ENCODE data around the gene GPR152.

GPR152 gene

DNA sequence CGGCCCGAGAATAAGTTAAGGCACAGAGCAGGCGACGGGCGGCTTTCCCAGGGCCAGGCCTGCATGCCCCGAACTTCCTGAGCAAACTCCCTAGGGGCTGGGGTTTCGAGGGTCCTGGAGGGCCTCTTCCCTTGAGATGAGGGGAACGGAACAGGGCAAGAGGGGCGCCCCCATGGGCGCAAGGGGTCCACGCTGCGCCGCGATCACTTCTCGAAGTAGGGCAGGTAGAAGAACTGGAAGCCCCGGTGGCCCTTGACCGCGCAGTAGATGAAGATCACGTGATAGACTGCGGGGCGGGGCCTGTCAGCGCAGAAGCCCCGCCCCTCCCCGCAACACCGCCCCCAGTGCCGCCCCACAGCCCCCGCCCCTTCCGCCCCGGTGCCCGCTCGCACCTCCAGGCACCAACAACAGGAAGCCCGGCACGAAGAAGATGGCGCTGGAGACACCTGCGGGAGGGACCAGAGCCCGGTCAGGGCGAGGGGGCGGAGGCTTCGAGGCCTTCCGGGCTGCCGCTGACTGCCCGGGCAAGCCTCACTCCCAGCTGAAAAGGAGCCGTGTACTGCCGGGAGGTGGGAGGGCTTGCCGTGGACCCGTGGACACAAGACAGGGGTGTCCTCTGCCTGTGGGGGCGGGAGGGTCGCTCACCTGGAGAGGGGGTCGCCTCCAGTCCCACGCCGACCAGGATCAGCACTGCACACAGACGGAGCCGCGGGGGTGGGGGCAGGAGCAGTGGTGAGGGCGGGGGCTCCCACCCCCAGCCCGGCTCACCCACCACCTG lies 12.1 kb upstream of the GPR152 start:
- DNase-seq = peak; percentile 91 to 94 (median 93)

- no peak for DNase-seq
Observed at GRCh38 chr11:67463680-67464410, 11.3 kb upstream of the GPR152 start.

DNA sequence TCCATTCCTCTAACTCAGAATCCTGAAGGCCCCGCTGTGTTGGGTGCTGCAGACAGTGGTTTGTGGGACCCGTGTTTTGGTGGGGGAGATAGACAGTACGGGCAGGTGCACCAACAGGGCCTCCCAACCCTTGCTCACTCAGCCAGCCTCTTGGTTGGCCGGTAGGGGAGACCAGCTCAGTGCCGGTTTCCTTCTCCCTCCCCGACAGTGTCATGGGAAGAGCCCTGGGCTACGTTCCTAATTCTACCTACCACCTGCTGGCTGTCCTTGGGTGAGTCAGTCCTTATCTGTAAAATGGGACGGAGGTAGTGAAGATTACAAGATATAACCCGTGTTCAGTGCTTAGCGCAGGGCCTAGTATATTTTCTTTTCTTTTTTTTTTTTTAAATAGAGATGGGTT lies 10.7 kb upstream of the GPR152 start:
- DNase-seq = no peak

GRCh38 chr11:67458266-67458665 lies 5.7 kb upstream of the GPR152 start:
- DNase-seq = no peak

- no peak for DNase-seq
Observed at GRCh38 chr11:67457453-67457852, 4.9 kb upstream of the GPR152 start.

GRCh38 chr11:67456068-67456705 lies 3.7 kb upstream of the GPR152 start:
- no peak for DNase-seq

DNA sequence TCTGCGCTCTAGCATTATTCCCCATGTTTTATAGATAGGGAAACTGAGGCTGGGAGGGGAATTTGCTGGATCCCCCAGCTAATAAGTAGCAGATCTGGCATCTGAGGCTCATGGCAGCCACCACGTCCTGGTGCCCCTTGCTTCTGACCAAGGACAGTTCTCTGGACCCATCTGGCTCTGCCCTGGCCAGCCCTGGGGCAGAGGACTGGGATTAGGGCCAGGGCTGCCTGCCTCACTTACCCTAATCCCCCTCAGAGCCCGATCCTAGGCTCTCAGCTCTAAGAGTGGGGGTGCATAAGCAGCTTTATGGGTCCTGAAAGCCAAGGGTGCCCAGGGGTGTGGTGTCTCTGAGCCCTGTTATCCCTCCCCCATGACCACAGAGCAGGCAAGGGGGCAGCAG lies 2.5 kb upstream of the GPR152 start, which contains the start of gene CABP4:
CABP4 (plus strand) TSS at position 301 of the 400 bp plus-strand sequence; CDS start at position 371, 70 bp downstream.
- DNase-seq = no peak

- DNase-seq = no peak
Observed at GRCh38 chr11:67453816-67454732, 1.5 kb upstream of the GPR152 start.

DNA sequence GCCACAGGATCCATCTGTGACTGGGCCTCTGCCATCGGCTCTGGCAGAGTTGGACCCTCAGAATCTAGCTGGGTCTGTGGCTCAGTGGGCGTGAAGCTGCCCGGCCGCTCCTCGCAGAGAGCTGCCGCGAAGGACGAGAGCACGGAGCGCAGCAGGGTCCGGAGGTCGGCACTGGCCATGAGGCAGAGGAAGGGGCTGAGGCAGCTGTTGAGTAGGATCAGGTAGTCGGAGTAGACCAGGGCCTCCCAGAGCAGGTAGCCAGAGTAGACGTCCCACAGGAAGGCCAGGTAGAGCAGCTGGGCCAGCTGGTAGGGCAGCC lies 912 bp downstream of the GPR152 start:
- DNase-seq = no peak

DNA sequence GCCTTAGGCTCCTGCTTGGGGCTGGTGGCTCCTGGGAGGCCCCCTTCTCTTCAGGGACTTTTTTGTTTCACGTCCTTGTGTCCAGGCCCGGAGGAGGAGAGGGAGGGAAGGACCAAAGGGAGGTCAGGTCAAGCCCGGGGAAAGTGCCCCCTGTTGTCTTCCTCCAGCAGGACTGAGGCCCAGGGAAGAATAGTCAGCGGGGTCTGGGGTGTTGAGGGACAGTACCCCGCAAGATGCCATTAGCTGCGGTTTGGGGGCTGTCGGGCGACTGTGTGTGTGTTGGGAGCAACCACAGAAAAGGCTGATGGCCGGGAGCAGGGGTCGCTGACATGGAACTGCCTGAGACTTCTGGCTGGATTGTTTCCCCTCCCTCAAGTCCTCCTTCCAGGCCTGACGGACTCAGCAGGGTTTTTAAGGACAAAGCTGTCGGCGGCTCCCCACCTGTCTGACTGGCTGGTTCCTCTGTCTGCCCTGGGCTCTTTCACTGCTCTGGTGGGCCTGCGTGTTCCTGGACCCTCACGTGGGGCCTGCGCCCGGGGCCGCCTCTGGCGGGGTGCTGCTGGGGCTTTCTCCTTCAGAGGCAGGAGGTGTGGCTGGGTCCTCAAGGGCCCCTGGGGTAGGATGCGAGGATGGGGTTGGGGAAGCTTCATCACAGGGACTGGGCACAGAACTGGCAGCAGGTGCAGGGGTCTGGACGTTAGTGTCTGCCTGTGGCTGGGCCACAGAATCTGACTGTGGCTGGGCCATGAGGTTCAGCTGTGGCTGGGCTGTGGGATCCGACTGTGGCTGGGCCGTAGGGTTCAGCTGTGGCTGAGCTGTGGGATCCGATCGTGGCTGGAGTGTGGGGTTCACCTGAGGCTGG lies 1.5 kb downstream of the GPR152 start:
- DNase-seq = no peak

DNA sequence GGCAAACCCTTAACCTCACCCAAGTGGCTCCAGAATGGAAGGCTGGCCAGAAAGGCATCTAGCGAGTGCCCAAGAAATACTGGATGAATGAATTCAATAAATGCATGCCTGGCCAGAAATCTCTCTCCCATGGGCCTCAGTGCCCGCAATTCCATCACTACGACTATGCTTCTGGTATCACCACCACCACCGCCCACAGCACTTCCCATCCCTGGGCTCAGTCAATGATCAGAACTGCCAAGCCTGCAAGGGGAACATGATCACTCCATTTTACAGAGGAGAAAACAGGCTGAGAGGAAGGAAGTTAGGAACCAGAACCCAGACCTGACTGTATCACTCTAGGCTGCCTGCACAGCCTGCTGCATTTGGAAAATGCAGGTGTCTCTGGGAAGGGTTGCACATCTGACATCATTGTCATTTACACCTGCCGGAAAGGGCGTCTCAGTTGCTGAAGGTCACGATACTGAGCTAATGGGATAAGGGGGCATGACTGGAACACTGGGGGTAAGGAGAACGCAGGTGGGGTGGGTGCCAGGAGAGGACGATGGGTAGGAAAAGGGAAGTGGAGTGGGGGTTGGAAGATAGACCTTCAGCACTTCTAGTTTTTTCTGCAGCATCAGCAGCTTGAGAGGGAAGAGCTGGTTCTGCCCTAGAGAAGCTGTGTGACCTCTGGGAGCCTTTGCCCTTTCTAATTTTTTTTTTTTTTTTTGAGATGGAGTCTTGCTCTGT lies 3.2 kb downstream of the GPR152 start:
- DNase-seq = no peak

DNA sequence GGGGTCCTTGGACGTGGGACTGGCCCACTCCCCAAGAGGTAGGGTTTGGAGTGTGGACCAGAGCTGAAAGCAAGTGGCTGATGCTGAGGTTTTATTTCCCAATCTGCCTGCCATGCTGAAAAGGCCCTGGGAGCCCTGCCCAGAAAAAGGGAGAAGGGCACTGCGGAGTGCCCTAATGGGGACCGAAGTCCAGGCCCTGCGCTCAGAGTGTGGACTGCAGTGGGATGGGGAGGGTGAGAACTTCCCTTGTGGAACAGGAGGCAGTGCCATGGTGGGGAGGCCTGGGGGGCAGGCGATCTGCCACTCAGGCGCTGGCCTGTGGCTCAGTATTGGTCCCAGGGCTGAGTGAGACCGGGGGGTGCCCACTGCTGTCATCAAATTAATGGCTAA lies 4.3 kb downstream of the GPR152 start:
- no peak for DNase-seq

GRCh38 chr11:67445515-67445914 lies 7.0 kb downstream of the GPR152 start:
- no peak for DNase-seq

DNA sequence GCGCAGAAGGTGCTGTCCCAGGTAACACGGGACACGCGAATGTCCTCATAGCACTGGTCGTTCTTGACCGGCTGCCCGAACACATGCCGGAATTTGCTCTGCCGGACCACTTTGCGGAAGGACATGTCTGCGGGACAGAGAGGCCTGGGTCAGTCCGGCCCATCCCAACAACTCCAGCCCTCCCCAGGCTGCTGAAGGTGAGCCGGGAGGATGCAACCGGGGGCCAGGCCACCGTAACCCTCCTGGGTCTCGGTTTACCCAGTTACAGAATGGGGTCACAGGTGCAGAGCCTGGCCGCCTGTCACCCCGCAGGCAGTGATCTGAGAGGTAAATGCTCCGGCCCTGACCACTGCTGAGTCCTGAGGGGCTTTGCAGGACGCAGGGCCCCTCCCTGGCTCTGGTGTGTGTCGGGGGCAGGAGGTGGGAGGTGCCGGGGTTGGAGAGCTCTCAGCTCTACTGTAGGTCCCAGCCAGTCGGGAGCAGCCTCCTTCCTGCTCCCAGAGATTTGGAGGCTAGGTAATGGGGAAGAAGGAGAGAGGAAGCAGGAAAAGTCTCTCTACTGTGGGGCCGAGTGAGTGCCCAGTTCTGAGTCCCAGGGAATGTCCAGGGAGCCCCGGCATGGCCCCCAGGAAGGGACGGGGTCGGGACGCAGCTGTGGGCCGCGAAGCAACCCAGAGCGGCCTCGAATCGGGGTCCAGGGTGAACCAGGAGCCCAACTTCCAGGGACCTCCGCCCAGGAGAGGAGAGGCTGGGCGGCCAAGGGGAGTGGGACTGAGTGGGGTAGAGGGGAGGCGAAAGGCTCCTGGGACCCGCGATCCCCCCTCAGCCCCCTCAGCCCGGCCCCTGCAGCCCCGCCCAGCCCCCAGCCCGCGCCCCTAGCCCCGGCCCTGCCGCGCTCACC lies 9.8 kb downstream of the GPR152 start:
- no peak for DNase-seq

DNA sequence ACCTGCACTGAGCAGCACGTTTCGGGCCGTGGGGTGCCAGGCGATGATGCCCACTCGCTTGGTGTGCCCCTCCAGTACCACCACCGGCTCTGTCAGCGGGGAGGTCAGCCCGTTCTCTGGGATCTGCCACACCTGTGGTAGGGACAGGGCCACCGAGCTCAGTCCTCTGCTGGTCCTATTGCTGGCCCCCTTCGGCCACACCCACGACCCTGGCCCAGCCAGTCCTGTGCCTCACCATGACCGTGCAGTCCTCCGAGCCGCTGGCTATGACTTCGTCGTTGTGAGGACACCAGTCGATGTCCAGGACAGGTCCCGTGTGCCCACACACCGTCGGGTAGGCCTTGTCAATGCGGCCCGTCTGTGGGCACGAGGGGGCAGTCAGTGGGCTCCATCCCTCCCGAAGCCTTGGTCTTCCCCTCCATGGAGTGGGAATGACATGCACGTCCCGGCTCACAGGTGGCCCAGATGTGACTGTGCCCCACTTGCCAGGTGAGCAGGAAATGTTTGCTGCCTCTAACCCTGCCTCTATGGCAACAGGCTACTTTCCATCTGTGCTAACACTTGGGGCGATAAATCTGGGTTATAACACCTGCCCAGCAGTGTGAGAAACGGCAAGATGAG lies 10.7 kb downstream of the GPR152 start:
- DNase-seq = no peak

- no peak for DNase-seq
Observed at GRCh38 chr11:67441098-67441563, 11.4 kb downstream of the GPR152 start.

- no peak for DNase-seq
Observed at GRCh38 chr11:67440229-67441097, 12.1 kb downstream of the GPR152 start.
